K562 (cell line): Measurements from ENCODE around the gene SPATA25. TPM values are rescaled to one million over a fixed set of nuclear protein-coding genes. Genes with fewer than 3 reads are reported as not detected.
A peak's percentile ranks its signal among the peaks of the same experiment; 100 is the strongest.

ENCODE experiments used
- ATAC-seq: fragments of 200-7000 bp; cut with Tn5 transposase; 3 replicates; pipeline ENCODE4 v1.9.1; 2020; ENCODE audit warnings: moderate library complexity
- BruUV-seq: library from RNA; stranded (reverse); fragments of 400-500 nt; replicated peaks from 2 replicates; lab custom pipeline; 2021; lab: Mats Ljungman, UMichigan
- CTCF ChIA-PET: fragments of 300-600 bp; formaldehyde crosslinking; extraction: SDS; loops from one replicate; lab custom pipeline; 2021; ENCODE audit warnings: low intra/inter-chr PET ratio; lab: Yijun Ruan, JAX
- POLR2A ChIA-PET: fragments of 300-600, 350-650 bp; sonication (Branson Sonifier 250); formaldehyde crosslinking; extraction: SDS; loops from one replicate; lab custom pipeline; 2021; ENCODE audit warnings: antibody characterized with exemption, inconsistent platforms; lab: Yijun Ruan, JAX
- DNase-seq, 4 experiments: peaks; one replicate each; pipeline versions ENCODE4 v3.0.0 to v3.0.0-alpha.2; 2011 to 2018; ENCODE audit warnings: low spot score in 3 of 4, mixed read lengths in 3 of 4; ENCODE audit errors: extremely low read depth in 1 of 4
- FAIRE-seq: peaks from 2 replicates; lab custom pipeline; 2011; peaks lifted over from hg19 to GRCh38; lab: Jason Lieb, UNC
- H2AFZ ChIP-seq: 2 replicates; pipeline ENCODE4 v1.6.0; 2011; ENCODE audit warnings: low read depth, low read length, control low read depth, inconsistent platforms
- H3K27ac ChIP-seq: fragments of 200-600 bp; 3 replicates; pipeline ENCODE4 v1.8.0; 2011; ENCODE audit warnings: low read depth, mild to moderate bottlenecking, control low read depth, inconsistent platforms, low read length, moderate library complexity, mixed read lengths; ENCODE audit errors: extremely low read depth
- H3K27me3 ChIP-seq, 2 experiments: fragments of 300-600 bp in 1 of 2; 2 replicates in 1 of 2; 3 replicates in 1 of 2; pipeline versions ENCODE4 v1.6.0 to v1.8.0; 2011; ENCODE audit warnings: inconsistent platforms in 2 of 2, low read length in 2 of 2, mild to moderate bottlenecking in 1 of 2, mixed read lengths in 1 of 2, moderate library complexity in 1 of 2; ENCODE audit not compliant: control insufficient read depth in 2 of 2, insufficient read depth in 2 of 2
- H3K36me3 ChIP-seq: fragments of 300-600 bp; 3 replicates; pipeline ENCODE4 v1.8.0; 2011; ENCODE audit warnings: mild to moderate bottlenecking, low read length, inconsistent platforms; ENCODE audit not compliant: control insufficient read depth, insufficient read depth
- H3K4me1 ChIP-seq, 2 experiments: fragments of 200-600 bp in 1 of 2; replicated peaks in 1 of 2; 2 replicates in 1 of 2; 3 replicates in 1 of 2; pipeline versions ENCODE4 v1.5.1 to v1.8.0; 2011; ENCODE audit warnings: inconsistent platforms in 2 of 2, low read length in 2 of 2, mild to moderate bottlenecking in 1 of 2, mixed read lengths in 1 of 2, moderate library complexity in 1 of 2; ENCODE audit not compliant: control insufficient read depth in 2 of 2, insufficient read depth in 2 of 2
- H3K4me2 ChIP-seq: 2 replicates; pipeline ENCODE4 v1.6.1; 2011; ENCODE audit warnings: low read length, control low read depth, inconsistent platforms, mixed read lengths; ENCODE audit not compliant: insufficient read depth
- H3K4me3 ChIP-seq: fragments of 200-600 bp; sonication (generic), shearing (Covaris generic); 2 replicates; pipeline ENCODE4 v1.5.1; 2016; ENCODE audit warnings: control low read depth, inconsistent platforms
- H3K79me2 ChIP-seq: fragments of 200-600 bp; 3 replicates; pipeline ENCODE4 v1.8.0; 2011; ENCODE audit warnings: low read length, inconsistent platforms; ENCODE audit not compliant: control insufficient read depth, insufficient read depth
- H3K9ac ChIP-seq, 2 experiments: 2 replicates each; pipeline versions ENCODE4 v1.6.0 to v1.6.1; 2011; ENCODE audit warnings: low read depth in 2 of 2, low read length in 2 of 2, control low read depth in 1 of 2, inconsistent platforms in 1 of 2, mild to moderate bottlenecking in 1 of 2, mixed read lengths in 1 of 2; ENCODE audit not compliant: insufficient read depth in 1 of 2
- H3K9me1 ChIP-seq: one replicate; pipeline ENCODE4 v1.6.0; 2011; ENCODE audit warnings: inconsistent platforms, mild to moderate bottlenecking, low read length, moderate library complexity; ENCODE audit not compliant: control insufficient read depth, insufficient read depth
- H3K9me3 ChIP-seq: replicated peaks from 2 replicates; pipeline ENCODE4 v1.5.1; 2011; ENCODE audit warnings: low read depth, low read length, inconsistent platforms; ENCODE audit not compliant: control insufficient read depth, insufficient read depth
- H4K20me1 ChIP-seq: replicated peaks from 2 replicates; pipeline ENCODE4 v1.6.1; 2011; ENCODE audit warnings: low read length, inconsistent platforms, mixed read lengths; ENCODE audit not compliant: control insufficient read depth, insufficient read depth
- CHCHD3 ChIP-seq: fragments of 250-450 bp; sonication (Bioruptor Pico); IDR thresholded peaks from 2 replicates; pipeline ENCODE4 v2.1.2; 2022; ENCODE audit warnings: mild to moderate bottlenecking
- CXXC5 ChIP-seq: fragments of 250-450 bp; sonication (Bioruptor Pico); IDR thresholded peaks from 2 replicates; pipeline ENCODE4 v1.8.0; 2022; ENCODE audit warnings: inconsistent platforms, mild to moderate bottlenecking, moderate library complexity
- NCOA4 ChIP-seq: fragments of 450-650 bp; IDR thresholded peaks from 2 replicates; pipeline ENCODE4 v1.6.1; 2018; ENCODE audit warnings: mild to moderate bottlenecking; ENCODE audit not compliant: partially characterized antibody
- NR1H2 ChIP-seq: sonication (generic); formaldehyde crosslinking; IDR thresholded peaks from 2 replicates; pipeline ENCODE4 v1.4.0; 2020; ENCODE audit warnings: mild to moderate bottlenecking, missing genetic modification reagents
- RCOR1 ChIP-seq, 2 experiments: IDR thresholded peaks; 2 replicates each; pipeline ENCODE4 v1.6.1; 2012; ENCODE audit warnings: low read depth in 2 of 2, low read length in 2 of 2, borderline replicate concordance in 1 of 2, improper control_type of control experiment in 1 of 2
- SMC3 ChIP-seq: conservative IDR thresholded peaks from 2 replicates; pipeline ENCODE4 v1.6.1; 2011; ENCODE audit warnings: low read depth, low read length, improper control_type of control experiment; ENCODE audit not compliant: insufficient read depth
- ZNF146 ChIP-seq: IDR thresholded peaks from one replicate; pipeline ENCODE4 v1.6.1; 2018; ENCODE audit warnings: missing compliant biosample characterization; ENCODE audit not compliant: unreplicated experiment
- ZNF263 ChIP-seq: sonication (generic); formaldehyde crosslinking; IDR thresholded peaks from 2 replicates; pipeline ENCODE4 v1.8.0; 2022; ENCODE audit warnings: mild to moderate bottlenecking, missing genetic modification reagents, borderline replicate concordance
- ZSCAN32 ChIP-seq: fragments of 450-650 bp; formaldehyde crosslinking; IDR thresholded peaks from 2 replicates; pipeline ENCODE4 v1.4.0; 2020; ENCODE audit warnings: mild to moderate bottlenecking, moderate library complexity
- WGBS: fragments of 100-300 bp; shearing (Covaris generic); methylation state at CpG from one replicate; pipeline ENCODE4 v1.1.6; 2016; ENCODE audit warnings: low coverage, mixed read lengths; ENCODE audit not compliant: insufficient coverage; ENCODE audit errors: missing lambda C conversion rate; 5-methylcytosine and 5-hydroxymethylcytosine counted together
- in situ Hi-C: fragments of 300-500 bp; cut with MboI; formaldehyde crosslinking; loops from 4 replicates; pipeline ENCODE4 v1.15.0; 2018; ENCODE audit warnings: inconsistent platforms, mixed read lengths
- intact Hi-C: fragments of 100-400 bp; cut with micrococcal nuclease; formaldehyde crosslinking; loops from 2 replicates; pipeline ENCODE4 v1.14.2; 2022
- polyA plus RNA-seq, 8 experiments: library from polyadenylated mRNA; depleted of rRNA in 4 of 8; stranded (reverse) in 5 of 8; unstranded in 3 of 8; fragments of >200 nt; fragmentation: Nextera tagmentation in 2 of 8; fragmentation: Illumina TruSeq in 1 of 8; extraction: Ambion mirVana in 2 of 8; extraction: Trizol in 1 of 8; gene quantifications; 2 replicates each; pipeline versions ENCODE4 v1.2.1 to v1.2.3, GENCODE V29; 2011 to 2014; ENCODE audit warnings: inconsistent platforms in 1 of 8, missing spikeins in 1 of 8
- total RNA-seq, 7 experiments: library from RNA; depleted of rRNA in 6 of 7; stranded (reverse); fragments of >200 nt in 6 of 7; fragmentation: Illumina TruSeq in 2 of 7; extraction: Trizol in 2 of 7; gene quantifications; 2 replicates each; pipeline versions ENCODE4 v1.2.1 to v1.2.3, GENCODE V29; 2011 to 2021; ENCODE audit warnings: low replicate concordance in 1 of 7
- TF ChIP-seq, protein P1 (sequence below): sonication (generic); formaldehyde crosslinking; IDR thresholded peaks from 2 replicates; pipeline ENCODE4 v1.8.0; 2022; ENCODE audit warnings: mild to moderate bottlenecking, missing genetic modification reagents
- TF ChIP-seq, protein P2 (sequence below): fragments of 450-650 bp; IDR thresholded peaks from 2 replicates; pipeline ENCODE4 v1.6.1; 2014; ENCODE audit warnings: low read depth, mild to moderate bottlenecking, moderate library complexity, borderline replicate concordance

The SPATA25 gene
- total and polyA plus RNA-seq, 9 of the 15 experiments (the other 6 are each of a cell fraction or from before 2014, with no cell fraction given) = 0.21 to 0.95 (median 0.53) TPM; not detected in 3

DNA sequence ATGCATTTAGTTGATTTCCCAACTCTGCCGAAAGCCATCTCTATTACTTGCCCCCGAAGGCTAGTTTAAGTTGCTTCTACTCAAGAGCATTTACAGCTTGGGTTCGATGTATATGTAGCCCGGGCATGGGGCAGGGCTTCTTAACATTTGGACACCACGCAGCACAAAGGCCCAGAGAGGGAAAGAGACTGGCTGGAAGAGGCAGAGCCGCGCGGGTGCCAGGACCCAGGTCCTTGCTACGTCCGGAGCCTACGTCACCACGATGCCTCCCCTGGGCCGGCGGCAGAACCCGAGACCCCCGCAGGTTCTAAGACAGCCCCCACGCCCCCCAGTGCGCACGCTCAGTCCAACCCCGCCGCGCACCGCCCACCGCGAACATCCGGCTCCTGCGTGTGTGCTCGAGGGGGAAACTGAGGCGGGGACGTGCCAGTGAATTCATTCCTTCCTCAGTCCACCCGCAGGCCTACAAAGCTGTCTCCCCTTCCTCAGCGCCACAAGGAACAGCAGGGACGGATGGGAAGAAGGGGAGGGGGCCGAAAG is 46.7 kb upstream of the SPATA25 start (continued):
- TF ChIP-seq, protein P1, sequence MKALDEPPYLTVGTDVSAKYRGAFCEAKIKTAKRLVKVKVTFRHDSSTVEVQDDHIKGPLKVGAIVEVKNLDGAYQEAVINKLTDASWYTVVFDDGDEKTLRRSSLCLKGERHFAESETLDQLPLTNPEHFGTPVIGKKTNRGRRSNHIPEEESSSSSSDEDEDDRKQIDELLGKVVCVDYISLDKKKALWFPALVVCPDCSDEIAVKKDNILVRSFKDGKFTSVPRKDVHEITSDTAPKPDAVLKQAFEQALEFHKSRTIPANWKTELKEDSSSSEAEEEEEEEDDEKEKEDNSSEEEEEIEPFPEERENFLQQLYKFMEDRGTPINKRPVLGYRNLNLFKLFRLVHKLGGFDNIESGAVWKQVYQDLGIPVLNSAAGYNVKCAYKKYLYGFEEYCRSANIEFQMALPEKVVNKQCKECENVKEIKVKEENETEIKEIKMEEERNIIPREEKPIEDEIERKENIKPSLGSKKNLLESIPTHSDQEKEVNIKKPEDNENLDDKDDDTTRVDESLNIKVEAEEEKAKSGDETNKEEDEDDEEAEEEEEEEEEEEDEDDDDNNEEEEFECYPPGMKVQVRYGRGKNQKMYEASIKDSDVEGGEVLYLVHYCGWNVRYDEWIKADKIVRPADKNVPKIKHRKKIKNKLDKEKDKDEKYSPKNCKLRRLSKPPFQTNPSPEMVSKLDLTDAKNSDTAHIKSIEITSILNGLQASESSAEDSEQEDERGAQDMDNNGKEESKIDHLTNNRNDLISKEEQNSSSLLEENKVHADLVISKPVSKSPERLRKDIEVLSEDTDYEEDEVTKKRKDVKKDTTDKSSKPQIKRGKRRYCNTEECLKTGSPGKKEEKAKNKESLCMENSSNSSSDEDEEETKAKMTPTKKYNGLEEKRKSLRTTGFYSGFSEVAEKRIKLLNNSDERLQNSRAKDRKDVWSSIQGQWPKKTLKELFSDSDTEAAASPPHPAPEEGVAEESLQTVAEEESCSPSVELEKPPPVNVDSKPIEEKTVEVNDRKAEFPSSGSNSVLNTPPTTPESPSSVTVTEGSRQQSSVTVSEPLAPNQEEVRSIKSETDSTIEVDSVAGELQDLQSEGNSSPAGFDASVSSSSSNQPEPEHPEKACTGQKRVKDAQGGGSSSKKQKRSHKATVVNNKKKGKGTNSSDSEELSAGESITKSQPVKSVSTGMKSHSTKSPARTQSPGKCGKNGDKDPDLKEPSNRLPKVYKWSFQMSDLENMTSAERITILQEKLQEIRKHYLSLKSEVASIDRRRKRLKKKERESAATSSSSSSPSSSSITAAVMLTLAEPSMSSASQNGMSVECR (CRISPR knock-in tag) = peak; percentile 64; the same call in 1 of the 2 replicates
- TF ChIP-seq, all 486 proteins: peak for 23

DNA sequence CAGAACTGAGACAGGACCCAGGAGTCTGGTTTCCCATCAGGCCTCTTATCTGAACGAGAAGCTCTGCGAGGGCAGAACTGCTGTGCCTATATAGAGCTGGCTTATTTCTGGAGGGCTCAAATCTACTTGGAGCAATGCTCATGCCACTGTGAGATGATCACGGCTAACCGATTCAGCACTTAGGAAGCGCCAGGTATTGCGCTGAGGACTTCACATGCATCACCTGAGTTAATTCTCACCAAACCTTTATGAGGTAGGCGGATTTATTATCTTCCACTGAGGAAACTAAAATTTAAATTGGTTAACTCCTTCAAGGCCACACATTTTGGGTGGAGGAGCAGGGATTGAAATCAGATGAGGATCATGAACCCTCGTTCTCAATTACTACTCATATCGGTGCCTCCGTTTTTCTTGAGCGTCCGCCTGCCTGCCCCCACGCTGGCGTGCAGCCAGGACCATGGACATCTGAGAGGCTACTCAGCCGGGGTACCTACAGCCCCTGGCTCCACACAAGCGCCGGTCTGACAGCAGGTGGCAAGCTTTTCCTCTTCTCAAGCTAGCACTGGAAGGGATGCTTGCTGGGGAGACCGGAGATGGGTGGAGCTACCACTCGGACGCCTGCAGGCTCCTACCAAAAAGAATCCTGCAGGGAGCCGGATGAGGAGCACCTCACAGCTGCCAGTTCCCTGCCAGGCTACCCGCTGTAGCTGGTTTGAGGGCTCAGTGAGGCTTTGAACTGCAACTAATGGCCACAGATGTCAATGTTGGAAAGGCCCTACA is 46.0 kb upstream of the SPATA25 start:
- no peaks in the 10 kb centered on the region for H3K27me3 ChIP-seq
- peak; percentile 83 for FAIRE-seq
- no peaks in the 10 kb centered on the region for H3K9me1 ChIP-seq
- H3K4me1 ChIP-seq = peaks cover 12 to 20% of the 10 kb centered on the region in 2 experiments; a peak in 4 of 5 replicates
- H3K36me3 ChIP-seq = peaks cover 15% of the 10 kb centered on the region
- WGBS = 23% methylated on average over 22 of the region's 22 CpGs
- TSS peak; percentile 85 for BruUV-seq
- peaks cover 21% of the 10 kb centered on the region for H4K20me1 ChIP-seq
- H3K9ac ChIP-seq = peak overlapping the region; percentile 100
- ChIA-PET POLR2A (interaction anchor here (0.6 to 4.9 kb wide), 28 partner anchors 10 to 581 kb away, joined by 3 to 91 read pairs (median 4); partner anchors contain the start of genes CTSA, DNTTIP1, NEURL2 and PLTP), CTCF (interaction anchor here (1.5 kb wide), 1 partner anchor 29 kb away, joined by 10 read pairs; no protein-coding TSS in a partner anchor)
- peak overlapping the region; percentile 89 for H2AFZ ChIP-seq
- peak; percentile 69 for ATAC-seq
- peak; percentile 59 to 87 (median 69) for DNase-seq
- peak overlapping the region; percentile 90 for H3K4me2 ChIP-seq
- in situ Hi-C loops (no loop called here), intact Hi-C loops (loop anchor here (1.0 to 10.0 kb wide), 3 partner anchors 23 to 139 kb away; partner anchors contain the start of genes ACOT8, DNTTIP1, WFDC3 and ZSWIM3)
- peak overlapping the region; percentile 99 for H3K4me3 ChIP-seq
- H3K27ac ChIP-seq = no peak overlapping the region
- peaks cover 21% of the 10 kb centered on the region for H3K79me2 ChIP-seq
- H3K9me3 ChIP-seq = no peaks in the 10 kb centered on the region
- TF ChIP-seq RCOR1 (IDR thresholded peaks at IDR 0.05; ENCODE audit: borderline replicate concordance in 1 of 2, low read depth in 2 of 2, low read length in 2 of 2) (peak in 1 of 2 experiments; percentile 85; a peak in 2 of 4 replicates), SMC3 (0 out of 2 replicates have a peak, but pooled peaks have one; percentile 18), CHCHD3 (CRISPR knock-in tag) (no peak), ZNF146 (CRISPR knock-in tag) (no peak), NCOA4 (no peak), NR1H2 (CRISPR knock-in tag) (no peak), CXXC5 (CRISPR knock-in tag) (peak; percentile 10; the same call in 1 of the 2 replicates), ZNF263 (peak; percentile 59; the same call in 1 of the 2 replicates), ZSCAN32 (CRISPR knock-in tag) (no peak)
- TF ChIP-seq, protein P2, sequence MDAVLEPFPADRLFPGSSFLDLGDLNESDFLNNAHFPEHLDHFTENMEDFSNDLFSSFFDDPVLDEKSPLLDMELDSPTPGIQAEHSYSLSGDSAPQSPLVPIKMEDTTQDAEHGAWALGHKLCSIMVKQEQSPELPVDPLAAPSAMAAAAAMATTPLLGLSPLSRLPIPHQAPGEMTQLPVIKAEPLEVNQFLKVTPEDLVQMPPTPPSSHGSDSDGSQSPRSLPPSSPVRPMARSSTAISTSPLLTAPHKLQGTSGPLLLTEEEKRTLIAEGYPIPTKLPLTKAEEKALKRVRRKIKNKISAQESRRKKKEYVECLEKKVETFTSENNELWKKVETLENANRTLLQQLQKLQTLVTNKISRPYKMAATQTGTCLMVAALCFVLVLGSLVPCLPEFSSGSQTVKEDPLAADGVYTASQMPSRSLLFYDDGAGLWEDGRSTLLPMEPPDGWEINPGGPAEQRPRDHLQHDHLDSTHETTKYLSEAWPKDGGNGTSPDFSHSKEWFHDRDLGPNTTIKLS = no peak
